GM21381 (cell line): ENCODE data around the gene INTS1.
"Not testable (repeated sequence)": the region's sequence is repeated elsewhere in the genome, so short reads cannot be mapped to it uniquely, and the experiment has no call there.

Source experiments
- ATAC-seq: cut with Tn5 transposase; IDR thresholded peaks from one replicate; pipeline ENCODE4 v1.9.1; 2021; ENCODE audit warnings: mild to moderate bottlenecking, moderate library complexity; ENCODE audit not compliant: unreplicated experiment

INTS1 gene

DNA sequence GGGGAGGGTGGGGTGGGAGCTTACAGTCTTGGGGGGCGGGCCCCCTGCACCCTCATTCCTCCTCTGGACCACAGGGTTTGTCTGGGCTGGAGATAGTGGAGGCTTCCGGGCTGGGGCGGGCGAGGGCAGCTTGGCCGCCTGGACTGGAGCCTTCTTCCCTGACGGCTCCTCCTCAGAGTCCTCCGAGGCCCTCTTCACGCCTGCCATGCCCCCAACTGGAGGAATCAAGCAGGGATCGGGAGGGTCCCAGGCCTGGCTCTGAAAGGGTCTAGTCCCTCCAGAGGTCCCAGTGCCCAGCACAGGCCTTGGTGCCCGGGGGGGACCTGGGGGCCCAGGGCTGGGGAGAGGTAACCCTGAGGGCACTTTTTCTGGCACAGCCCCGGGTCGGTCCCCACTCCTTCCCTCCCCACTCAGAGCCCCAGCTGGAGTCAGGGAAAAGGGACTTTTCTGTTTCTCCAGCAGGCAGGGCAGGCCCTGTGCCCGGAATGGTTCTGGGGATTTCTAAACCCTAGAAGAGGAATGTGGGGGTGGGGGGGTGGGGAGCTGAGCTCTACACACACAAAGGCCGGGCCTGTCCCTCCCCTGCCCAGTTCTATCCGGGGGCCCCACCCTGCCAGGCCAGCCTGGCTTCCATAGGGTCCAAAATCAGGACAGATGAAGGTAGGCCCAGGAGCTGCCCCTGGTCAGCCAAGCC, 56.5 kb downstream of the INTS1 start:
- no peak for ATAC-seq

GRCh38 chr7:1447112-1447511, 57.1 kb downstream of the INTS1 start:
- no peak for ATAC-seq

- no peak for ATAC-seq
Observed at GRCh38 chr7:1446620-1447032, 57.6 kb downstream of the INTS1 start.

DNA sequence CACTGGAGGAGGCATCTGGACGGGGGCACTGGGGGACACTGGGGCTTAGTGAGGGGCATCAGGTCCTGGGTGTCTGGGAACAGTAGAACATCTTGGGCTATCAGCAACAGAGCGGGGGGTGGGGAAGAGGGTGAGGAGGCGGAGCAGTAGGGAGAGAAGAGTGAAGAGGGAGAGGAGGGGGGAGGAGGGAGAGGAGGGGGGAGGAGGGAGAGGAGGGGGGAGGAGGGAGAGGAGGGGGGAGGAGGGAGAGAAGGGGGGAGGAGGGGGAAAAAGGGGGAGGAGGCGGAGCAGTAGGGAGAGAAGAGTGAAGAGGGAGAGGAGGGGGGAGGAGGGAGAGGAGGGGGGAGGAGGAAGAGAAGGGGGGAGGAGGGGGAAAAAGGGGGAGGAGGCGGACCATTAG, 58.2 kb downstream of the INTS1 start:
- not testable (repeated sequence) for ATAC-seq

DNA sequence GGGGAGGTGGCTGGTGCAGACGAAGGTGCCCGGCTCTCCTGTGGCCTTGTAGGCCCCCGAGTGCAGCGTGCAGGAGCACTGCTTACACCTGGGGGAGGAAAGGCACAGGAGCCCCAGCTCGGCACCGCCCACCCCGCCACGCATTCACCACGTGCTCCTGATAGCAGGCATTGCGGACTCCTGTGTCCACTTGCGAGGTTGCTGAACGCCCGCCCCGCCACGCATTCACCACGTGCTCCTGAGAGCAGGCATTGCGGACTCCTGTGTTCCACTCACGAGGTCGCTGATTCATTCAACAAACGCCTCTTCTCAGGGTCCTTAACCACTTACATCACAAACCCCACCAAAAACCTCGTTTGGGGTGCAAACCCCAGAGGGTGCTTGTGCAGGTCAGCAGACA, 58.8 kb downstream of the INTS1 start:
- ATAC-seq: no peak

- ATAC-seq: no peak
Observed at GRCh38 chr7:1444925-1445322, 59.3 kb downstream of the INTS1 start.

DNA sequence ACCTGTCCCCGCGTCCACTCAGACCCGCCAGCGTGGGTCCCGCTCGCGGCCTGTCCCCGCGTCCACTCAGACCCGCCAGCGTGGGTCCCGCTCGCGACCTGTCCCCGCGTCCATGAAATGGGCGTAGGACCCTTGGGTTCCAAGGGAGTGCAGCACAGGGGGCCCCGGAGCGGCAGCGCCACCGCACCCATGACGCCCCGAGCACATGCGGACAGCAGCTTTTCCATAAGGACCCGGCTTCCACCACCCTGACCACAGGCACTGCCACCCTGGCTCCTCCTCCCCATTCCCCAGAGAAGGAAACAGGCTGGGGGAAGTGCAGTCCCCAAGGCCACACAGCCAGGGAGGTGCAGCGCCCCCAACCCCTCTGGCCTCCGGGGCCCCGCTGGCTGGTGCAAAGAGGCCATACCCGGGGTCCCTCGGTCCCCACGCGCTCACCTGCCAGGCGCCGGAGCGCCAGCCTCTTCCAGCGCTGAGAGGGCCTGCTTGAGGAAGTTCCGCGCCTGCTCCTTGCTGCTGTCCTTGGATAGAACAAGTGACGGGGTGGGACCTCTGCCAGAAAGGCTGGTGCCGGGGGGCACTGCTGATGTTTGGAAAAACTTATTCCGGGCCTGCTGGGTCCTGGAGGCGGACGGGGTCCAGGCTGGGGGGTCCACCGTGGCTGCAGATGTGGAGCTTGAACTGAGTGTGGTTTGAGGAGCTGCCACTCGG, 59.8 kb downstream of the INTS1 start:
- no peak for ATAC-seq

DNA sequence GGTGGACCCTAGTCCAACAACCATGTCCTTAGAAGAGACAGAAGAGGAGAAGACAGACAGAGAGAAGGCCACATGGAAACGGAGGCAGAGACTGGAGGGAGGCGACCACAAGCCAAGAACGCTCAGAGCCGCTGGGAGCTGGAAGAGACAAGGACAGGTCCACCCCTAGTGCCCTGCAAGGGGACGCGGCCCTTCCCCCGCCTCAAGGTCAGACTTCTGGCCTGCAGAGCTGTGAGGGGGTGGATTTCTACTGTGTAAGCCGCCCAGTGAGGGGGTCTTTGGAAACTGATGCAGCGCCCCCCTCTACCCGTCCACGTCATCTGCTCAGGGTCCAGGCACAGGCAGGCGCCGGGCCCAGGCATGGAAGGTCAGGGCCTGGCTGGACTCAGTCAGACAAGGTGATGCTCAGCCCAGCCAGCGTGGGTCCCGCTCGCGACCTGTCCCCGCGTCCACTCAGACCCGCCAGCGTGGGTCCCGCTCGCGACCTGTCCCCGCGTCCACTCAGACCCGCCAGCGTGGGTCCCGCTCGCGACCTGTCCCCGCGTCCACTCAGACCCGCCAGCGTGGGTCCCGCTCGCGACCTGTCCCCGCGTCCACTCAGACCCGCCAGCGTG, 60.5 kb downstream of the INTS1 start:
- not testable (repeated sequence) for ATAC-seq

DNA sequence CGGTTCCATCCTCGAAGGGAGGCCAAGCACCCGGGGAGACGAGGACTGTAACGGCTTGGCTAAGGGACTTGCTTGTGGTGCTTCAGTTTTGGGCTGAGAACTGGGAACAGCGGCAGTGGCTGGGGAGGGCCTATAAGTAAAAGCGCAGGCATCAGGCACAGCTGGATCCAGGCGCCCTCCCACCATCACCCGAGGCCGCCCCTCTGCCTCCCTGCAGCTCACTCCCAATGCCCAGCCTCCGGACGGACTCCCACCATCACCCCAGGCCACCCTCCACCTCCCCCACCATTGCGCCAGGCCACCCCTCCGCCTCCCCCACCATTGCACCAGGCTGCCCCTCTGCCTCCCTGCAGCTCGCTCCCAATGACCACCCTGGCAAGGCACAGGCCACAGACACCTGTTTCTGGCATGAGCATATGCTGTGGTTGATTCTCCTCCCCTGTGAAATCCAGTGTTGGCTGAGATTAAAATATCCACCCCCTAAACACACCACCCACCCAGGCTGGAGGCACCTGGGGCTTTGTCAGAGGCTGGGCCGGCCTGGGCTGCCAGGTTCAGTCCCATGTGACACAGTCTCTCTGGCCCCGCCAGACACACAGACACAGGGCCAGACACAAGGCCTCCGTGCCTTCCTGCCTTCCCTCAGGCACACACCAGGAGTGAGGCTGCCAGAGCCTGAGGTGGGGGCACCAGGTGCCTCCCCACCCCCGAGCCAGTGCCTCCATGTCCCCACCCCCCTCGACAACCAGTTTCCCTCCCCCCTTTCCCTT, 61.6 kb downstream of the INTS1 start:
- no peak for ATAC-seq

- no peak for ATAC-seq
Observed at GRCh38 chr7:1441615-1442354, 62.4 kb downstream of the INTS1 start.

GRCh38 chr7:1440620-1441019, 63.6 kb downstream of the INTS1 start:
- ATAC-seq: no peak

GRCh38 chr7:1439373-1440363, 64.5 kb downstream of the INTS1 start:
- ATAC-seq: no peak

GRCh38 chr7:1438821-1439220, 65.4 kb downstream of the INTS1 start:
- ATAC-seq: no peak

GRCh38 chr7:1438208-1438607, 66.0 kb downstream of the INTS1 start:
- ATAC-seq: no peak

DNA sequence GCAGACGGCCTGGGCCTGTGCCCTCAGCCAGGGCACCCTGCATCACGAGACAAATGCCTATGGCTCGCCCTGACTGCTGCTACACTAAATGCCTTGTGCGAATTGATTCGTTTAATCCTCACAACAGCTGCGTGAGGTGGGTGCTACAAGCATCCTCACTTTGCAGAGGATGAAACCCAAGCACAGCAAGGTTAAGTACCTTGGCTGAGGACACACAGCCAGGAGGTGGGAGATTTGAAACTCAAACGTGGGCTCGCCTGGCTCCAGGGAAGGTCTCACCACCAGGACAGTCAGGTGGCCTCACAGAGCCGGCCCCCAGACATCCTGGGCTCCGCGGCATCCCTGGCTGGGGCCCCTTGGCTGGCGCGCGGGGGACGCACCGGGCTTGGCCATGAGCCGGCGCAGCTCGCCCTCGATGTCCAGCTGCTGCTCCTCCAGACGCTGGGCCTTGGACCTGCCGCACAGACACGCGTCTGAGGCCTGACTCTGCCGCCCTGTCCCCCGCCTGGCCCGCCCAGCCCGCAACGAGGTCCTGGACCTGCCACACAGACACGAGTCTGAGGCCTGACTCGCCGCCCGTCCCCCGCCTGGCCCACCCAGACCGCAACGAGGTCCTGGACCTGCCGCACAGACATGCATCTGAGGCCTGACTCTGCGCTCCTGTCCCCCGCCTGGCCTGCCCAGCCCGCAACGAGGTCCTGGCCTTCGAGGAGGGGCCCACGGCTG, 66.9 kb downstream of the INTS1 start:
- no peak for ATAC-seq

DNA sequence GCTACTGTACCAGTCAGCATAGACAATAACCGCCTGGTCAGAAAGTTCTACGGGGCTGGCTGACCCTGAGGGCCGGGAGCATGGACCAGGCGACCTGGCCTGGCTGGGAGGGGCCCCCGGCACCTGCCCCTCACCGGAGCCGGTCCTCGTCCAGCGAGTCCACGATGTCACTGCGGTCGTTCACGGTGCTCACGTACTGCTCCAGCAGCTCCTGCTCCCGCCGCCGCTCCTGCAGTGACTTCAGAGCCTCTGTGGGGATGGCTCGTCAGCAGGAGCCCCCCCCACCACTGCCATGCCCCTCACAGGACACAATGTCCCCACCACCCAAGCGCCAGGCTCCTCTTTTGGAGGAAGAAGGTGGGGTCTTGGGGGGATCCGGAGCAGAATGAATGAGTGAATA, 67.6 kb downstream of the INTS1 start:
- ATAC-seq: no peak

DNA sequence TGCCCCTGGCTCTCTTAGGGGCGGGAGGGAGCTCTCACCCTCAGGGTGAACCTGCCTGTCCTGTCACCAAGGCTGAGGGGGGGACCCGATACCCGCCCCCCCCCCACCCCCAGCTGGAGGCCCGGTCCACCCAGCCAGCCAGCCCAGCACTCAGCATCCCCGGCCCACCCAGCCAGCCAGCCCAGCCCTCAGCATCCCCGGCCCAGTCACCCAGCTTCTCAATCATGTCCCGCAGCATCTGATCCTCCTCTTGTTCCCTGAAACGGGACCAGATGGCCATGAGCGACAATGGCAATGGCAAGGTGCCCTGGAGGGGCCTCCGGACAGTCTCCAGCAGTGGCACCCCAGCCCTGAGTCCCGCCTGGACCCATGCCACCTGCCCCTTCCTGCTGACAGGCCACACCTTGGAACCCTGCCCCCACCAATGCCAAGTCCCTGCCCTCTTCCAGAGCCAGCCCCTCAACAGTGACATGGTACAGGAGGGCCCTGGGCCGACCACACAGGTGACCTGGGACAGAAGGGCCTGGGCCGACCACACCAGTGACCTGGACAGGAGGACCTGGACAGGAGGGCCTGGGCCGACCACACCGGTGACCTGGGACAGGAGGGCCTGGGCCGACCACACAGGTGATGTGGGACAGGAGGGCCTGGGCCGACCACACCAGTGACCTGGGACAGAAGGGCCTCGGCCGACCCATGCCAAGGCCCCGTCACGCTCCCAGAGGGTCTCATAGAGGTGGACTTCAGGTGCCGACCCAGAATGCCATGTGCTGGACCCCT, 69.1 kb downstream of the INTS1 start:
- no peak for ATAC-seq

- ATAC-seq: no peak
Observed at GRCh38 chr7:1434165-1434718, 69.9 kb downstream of the INTS1 start.
